ACC112 (cell line): ENCODE data around the gene CELF5.
A peak's percentile ranks its signal among the peaks of the same experiment; 100 is the strongest.

Source experiments
- H2AFZ ChIP-seq: fragments of 200-600 bp; sonication (generic); one replicate; pipeline ENCODE4 v1.6.0; 2017; ENCODE audit warnings: antibody characterized with exemption, low read length; ENCODE audit not compliant: unreplicated experiment
- H3K27ac ChIP-seq: fragments of 200-600 bp; sonication (generic); 2 replicates; pipeline ENCODE4 v1.5.1; 2014; ENCODE audit warnings: low read depth, mild to moderate bottlenecking, antibody characterized with exemption, low read length, moderate library complexity
- H3K27me3 ChIP-seq: fragments of 200-600 bp; sonication (generic); 2 replicates; pipeline ENCODE4 v1.6.1; 2014; ENCODE audit warnings: mild to moderate bottlenecking, antibody characterized with exemption, low read length, moderate library complexity, mixed read lengths; ENCODE audit not compliant: insufficient read depth
- H3K36me3 ChIP-seq: fragments of 200-600 bp; sonication (generic); 2 replicates; pipeline ENCODE4 v1.6.1; 2016; ENCODE audit warnings: mild to moderate bottlenecking, antibody characterized with exemption, low read length, moderate library complexity, mixed read lengths; ENCODE audit not compliant: insufficient read depth
- H3K4me1 ChIP-seq: fragments of 200-600 bp; sonication (generic); one replicate; pipeline ENCODE4 v1.6.1; 2016; ENCODE audit warnings: low read length, mixed read lengths; ENCODE audit not compliant: insufficient read depth, unreplicated experiment, control insufficient read depth
- H3K4me3 ChIP-seq: fragments of 200-600 bp; sonication (generic); 2 replicates; pipeline ENCODE4 v1.5.1; 2014; ENCODE audit warnings: mild to moderate bottlenecking, low read depth, low read length
- H3K79me2 ChIP-seq: fragments of 200-600 bp; sonication (generic); one replicate; pipeline ENCODE4 v1.6.0; 2016; ENCODE audit warnings: low read length; ENCODE audit not compliant: control insufficient read depth, unreplicated experiment, insufficient read depth

Gene CELF5

DNA sequence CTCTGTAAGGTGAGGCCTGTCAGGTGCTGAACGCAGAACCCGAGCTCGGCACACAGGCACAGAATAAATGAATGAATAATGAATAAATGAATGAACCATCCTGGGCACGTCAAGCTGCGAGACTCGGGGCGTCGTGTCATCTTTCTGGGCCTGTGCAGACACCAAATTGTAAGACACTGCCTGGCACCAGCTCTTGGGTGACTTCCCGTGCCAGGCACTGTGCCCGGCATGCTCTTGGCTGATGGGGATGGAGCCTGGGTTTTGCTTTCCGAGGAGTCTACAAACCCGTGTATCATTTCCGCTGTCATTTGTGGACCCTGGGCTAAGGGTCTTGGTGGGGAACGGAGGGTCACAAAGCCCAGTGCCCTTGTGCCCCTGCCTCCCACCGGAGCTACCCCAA lies 43.9 kb downstream of the CELF5 start:
- no peaks in the 10 kb centered on the region for H3K4me1 ChIP-seq
- no peaks in the 10 kb centered on the region for H3K36me3 ChIP-seq
- H3K79me2 ChIP-seq: no peaks in the 10 kb centered on the region
- H3K27me3 ChIP-seq: peaks cover 46% of the 10 kb centered on the region
- no peak overlapping the region for H3K4me3 ChIP-seq
- H2AFZ ChIP-seq: no peak overlapping the region
- H3K27ac ChIP-seq: no peak overlapping the region

DNA sequence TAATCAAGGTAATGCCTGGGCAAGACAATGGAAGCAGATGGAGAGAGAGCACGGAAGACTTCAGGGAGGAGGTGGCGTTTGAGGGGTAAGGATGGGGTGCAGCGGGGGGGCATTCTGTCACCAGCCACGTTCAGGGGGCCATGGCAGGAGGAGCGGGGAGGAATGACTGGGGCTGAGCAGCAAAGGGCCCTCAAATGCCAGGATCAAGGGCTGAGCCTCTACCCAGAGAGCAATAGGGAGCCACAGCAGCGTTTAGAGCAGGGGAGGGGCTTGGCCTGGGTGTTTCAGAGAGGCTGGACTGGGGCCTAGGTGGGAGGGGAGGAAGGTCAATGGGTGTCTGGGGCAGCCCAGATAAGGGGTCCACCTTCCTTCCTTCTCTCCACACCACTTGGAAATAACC lies 44.3 kb downstream of the CELF5 start:
- Histone ChIP-seq H3K36me3 (no peaks in the 10 kb centered on the region), H3K4me1 (no peaks in the 10 kb centered on the region), H3K79me2 (no peaks in the 10 kb centered on the region), H3K27me3 (peaks cover 47% of the 10 kb centered on the region), H3K27ac (no peak overlapping the region), H2AFZ (no peak overlapping the region), H3K4me3 (no peak overlapping the region)

DNA sequence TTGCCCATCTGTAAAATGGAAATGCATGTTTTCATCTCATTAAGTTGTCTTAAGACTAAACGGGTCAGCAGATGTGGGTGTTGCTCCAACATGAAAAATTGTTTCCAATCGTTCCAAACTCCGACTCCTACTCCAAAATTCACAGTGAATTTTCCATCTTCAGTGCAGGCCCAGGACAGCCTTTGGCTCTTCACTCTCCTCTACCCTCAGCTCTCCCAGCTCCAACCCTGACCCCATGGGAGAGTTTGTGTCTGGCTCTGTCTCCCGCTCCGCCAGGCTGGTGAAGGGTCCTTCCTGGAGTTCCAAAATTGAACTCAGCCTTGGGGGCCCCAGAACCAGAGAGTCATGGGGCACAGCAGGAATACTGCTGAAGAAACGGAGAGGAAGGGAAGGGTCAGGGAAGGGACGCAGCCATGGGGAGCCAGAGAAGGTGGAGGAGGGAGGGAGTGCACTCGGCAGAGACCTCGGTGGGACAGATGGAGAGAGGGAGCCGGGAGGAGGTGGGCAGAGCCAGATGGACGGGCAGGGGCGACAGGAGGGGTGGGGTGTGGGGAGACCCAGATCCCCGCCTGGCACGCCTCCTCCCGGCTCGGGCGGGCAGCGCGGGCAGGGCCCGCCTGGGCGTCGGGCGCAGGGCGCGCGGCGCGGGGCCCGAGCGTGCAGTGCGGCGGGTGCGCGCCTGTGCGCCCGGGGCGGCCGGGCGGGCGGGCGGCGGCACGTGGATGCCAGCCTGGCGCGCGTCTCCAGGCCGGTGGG lies 45.6 kb downstream of the CELF5 start:
- no peak overlapping the region for H2AFZ ChIP-seq
- no peak overlapping the region for H3K4me3 ChIP-seq
- H3K27me3 ChIP-seq: peaks cover 47% of the 10 kb centered on the region
- peaks cover 2% of the 10 kb centered on the region for H3K4me1 ChIP-seq
- H3K79me2 ChIP-seq: no peaks in the 10 kb centered on the region
- no peaks in the 10 kb centered on the region for H3K36me3 ChIP-seq
- H3K27ac ChIP-seq: no peak overlapping the region

DNA sequence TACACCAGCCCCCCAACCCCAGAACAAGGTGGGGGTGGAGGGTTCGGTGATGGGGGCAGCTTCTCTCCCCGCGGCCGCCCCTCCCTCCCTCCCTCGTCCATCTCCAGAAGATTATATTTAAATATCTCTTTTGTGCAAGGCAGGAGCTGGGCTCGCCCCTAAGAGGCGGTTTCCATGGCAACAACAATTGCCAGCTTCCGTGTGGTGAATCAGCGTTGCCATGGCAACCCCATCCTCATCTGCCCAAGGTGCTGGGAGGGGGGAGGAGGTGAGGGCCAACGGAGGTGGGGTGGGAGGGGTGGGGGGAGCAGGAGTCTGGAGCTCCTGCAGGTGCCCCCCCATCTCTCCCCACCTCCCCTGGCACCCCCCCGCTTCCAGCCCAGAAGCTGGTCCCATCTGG lies 46.4 kb downstream of the CELF5 start:
- peaks cover 47% of the 10 kb centered on the region for H3K27me3 ChIP-seq
- no peaks in the 10 kb centered on the region for H3K79me2 ChIP-seq

DNA sequence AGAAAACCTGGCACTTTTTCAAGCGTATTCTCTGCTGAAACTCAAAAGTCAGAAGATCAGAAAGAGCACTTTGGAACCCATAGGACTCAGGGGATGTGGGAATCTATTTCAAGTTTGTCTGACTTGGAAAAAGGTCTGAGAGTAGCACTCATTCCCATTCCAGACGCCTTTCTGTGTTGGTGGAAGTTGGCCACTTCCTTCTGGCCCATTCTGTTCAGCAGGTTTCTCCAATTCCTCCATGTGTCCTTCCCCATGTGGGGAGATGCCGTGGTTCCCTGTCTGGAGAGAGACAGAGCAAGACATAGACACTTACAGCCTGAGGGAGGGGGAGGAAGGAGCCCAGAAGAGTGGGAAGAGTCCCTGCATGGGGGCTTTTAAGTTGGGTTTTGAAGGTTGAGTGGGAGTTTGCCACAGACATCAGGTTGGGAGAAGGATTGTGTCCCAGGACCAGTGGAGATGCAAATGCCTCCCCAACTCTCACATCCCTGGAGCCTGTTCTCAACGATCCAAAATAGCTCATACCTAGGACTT lies 48.0 kb downstream of the CELF5 start:
- Histone ChIP-seq H3K36me3 (no peaks in the 10 kb centered on the region), H3K27me3 (peaks cover 43% of the 10 kb centered on the region), H3K4me3 (no peak overlapping the region), H2AFZ (no peak overlapping the region), H3K4me1 (peaks cover 6% of the 10 kb centered on the region), H3K79me2 (no peaks in the 10 kb centered on the region), H3K27ac (no peak overlapping the region)

More for the DNA sequence above, 46.4 kb downstream of the CELF5 start:
- peaks cover 6% of the 10 kb centered on the region for H3K4me1 ChIP-seq
- no peaks in the 10 kb centered on the region for H3K36me3 ChIP-seq
- H3K4me3 ChIP-seq: no peak overlapping the region
- no peak overlapping the region for H3K27ac ChIP-seq
- no peak overlapping the region for H2AFZ ChIP-seq

DNA sequence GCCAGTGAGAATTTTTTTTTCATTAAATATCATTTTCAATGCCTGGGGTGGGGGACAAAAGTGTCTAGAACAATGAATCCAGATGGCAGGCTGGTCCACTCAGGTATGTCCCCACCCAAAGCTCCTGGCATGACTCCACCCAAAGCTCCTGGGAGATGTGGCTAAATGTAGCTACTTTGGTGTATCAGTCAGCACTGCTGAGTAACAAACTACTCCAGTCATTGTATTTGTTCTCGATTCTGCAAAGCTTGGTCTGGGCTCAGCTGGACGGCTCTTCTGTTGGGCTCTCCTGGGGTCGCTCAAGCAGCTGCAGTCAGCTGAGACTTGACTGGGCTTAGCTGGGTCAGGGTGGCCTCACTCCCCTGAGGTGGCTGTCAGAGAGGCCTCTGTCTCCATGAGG lies 48.5 kb downstream of the CELF5 start:
- peaks cover 6% of the 10 kb centered on the region for H3K4me1 ChIP-seq
- H3K79me2 ChIP-seq: no peaks in the 10 kb centered on the region
- no peaks in the 10 kb centered on the region for H3K36me3 ChIP-seq
- H3K27ac ChIP-seq: no peak overlapping the region
- H3K27me3 ChIP-seq: peaks cover 39% of the 10 kb centered on the region
- no peak overlapping the region for H3K4me3 ChIP-seq
- H2AFZ ChIP-seq: no peak overlapping the region

DNA sequence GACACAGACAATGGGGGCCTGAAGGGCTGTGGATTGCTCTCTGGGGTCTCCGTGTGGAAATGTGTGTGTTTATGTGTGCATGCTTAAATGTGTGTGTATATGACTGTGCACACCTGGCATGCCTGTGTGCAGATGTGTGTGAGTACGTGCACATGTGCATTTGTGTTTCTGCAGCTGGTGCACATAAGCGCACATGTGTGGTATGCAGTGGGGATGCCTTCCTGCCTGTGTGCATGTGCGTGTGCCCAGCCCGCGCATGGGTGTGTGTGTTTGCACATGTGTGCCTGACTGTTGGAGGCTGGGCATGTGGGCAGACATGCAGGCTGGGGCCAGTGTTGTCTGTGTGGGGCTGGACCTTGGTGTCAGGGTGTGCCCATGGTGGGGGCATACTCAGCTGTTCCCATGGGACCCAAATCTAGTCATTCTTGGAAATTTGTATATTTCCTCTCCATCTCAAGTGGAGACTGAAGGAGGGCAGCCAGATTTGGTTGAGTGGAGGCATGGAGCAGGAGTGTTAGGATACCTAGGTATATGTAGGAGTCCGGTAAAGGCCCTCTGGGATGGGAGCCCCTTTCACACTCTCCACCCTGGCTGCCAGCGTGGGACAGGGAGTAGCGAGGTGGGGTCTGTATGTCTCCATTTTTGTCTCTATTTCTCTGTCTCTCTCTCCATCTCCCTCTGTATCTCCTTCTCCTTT lies 49.9 kb downstream of the CELF5 start:
- peaks cover 6% of the 10 kb centered on the region for H3K4me1 ChIP-seq
- no peak overlapping the region for H3K4me3 ChIP-seq
- no peaks in the 10 kb centered on the region for H3K36me3 ChIP-seq
- no peak overlapping the region for H2AFZ ChIP-seq
- H3K27ac ChIP-seq: no peak overlapping the region
- peaks cover 33% of the 10 kb centered on the region for H3K27me3 ChIP-seq
- no peaks in the 10 kb centered on the region for H3K79me2 ChIP-seq

DNA sequence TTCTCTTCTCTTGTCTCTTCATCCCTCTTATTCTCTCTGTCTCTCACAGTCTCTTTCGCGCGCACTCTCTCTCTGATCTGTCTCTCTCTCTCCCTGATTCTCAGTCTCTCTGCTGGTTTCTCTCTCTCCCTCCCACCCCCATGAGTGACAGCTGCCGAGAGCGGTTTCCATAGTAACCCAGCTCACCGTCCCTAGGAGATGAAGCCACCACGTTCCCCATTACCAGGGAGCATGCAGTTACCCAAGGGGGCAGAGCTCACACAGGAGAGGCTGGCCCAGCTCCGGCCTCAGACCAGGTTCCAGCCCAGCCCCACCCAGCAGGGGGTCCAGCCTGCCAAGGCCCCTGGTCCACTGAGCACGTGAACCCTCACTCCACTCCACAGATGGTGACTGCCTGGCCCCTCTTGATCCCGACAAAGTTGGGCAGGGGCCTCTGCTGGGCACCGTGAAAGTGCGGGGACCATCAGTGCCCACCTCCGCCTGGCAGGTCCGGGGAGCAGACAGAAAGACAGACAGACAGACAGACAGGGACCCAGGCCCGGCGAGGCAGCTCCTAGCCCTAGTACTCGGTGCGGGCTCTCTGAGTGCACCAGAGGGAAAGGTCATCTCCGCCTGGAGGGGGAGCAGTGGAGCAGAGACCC lies 50.6 kb downstream of the CELF5 start:
- peak overlapping the region; percentile 68 for H3K4me3 ChIP-seq
- peak overlapping the region; percentile 6 for H2AFZ ChIP-seq
- no peak overlapping the region for H3K27ac ChIP-seq
- no peaks in the 10 kb centered on the region for H3K36me3 ChIP-seq
- peaks cover 26% of the 10 kb centered on the region for H3K27me3 ChIP-seq
- H3K4me1 ChIP-seq: peaks cover 6% of the 10 kb centered on the region
- no peaks in the 10 kb centered on the region for H3K79me2 ChIP-seq

DNA sequence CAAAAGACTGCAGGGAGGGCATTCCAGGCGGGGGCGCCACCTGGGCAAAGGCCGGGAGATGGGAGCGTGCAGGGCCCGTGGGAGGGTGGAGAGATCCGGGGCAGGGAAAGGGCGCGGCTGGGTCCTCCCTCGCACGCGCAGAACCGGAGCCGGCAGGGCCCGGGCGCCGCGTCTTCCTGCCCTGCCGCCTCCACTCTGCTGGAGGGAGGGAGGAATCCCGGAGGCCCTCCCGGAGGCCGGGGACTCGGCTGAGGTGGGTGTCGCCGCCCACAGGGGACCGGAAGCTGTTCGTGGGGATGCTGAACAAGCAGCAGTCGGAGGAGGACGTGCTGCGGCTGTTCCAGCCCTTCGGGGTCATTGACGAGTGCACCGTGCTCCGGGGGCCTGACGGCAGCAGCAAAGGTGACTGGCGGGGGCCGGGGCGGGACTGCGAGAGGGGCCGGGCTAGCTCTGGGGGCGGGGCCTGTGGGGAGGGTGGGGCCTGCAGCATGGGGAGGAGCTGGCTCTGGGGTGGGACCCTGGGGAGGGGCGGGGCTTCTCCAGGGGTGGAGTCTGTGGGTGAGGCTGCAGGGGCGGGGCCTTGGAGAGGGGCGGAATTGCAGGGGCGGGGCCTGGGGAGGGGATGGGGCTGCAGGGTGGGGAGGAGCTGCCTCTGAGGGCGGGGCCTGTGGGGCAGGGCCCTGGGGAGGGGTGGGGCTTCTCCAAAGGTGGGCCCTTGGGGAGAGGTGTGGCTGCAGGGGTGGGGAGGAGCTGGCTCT lies 51.3 kb downstream of the CELF5 start:
- Histone ChIP-seq H3K27me3 (peaks cover 21% of the 10 kb centered on the region), H3K36me3 (no peaks in the 10 kb centered on the region), H2AFZ (peak overlapping the region; percentile 6), H3K4me1 (peaks cover 6% of the 10 kb centered on the region), H3K79me2 (no peaks in the 10 kb centered on the region), H3K27ac (no peak overlapping the region), H3K4me3 (peak overlapping the region; percentile 68)

DNA sequence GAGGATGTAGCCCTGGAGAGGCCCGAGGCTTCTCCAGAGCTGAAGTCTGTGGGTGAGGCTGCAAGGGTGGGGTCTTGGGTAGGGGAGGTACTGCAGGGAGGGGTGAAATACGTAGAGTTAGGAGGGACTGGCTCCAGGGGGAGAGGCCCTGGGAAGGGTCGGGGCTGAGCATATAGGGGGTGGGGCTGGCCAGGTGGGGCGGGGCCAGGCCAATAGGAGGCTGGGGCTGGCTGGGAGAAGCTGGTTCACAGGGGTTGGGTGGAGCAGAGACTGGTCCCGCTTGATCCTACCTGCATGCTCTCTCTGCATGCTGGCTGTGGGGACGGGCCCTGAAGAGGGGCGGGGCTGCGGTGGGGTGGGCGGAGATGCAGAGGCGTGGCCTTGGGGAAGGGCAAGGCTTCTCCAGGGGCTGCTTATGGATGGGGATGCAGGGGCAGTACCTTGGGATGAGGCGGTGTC lies 51.9 kb downstream of the CELF5 start:
- H3K27me3 ChIP-seq: peaks cover 19% of the 10 kb centered on the region
- H3K79me2 ChIP-seq: no peaks in the 10 kb centered on the region
- H2AFZ ChIP-seq: no peak overlapping the region
- H3K27ac ChIP-seq: no peak overlapping the region
- no peak overlapping the region for H3K4me3 ChIP-seq
- no peaks in the 10 kb centered on the region for H3K36me3 ChIP-seq
- peaks cover 6% of the 10 kb centered on the region for H3K4me1 ChIP-seq
